MM.1S (cell line): ENCODE data around the gene OR52K1.

Experiments used
- DNase-seq: peaks from one replicate; pipeline ENCODE4 v3.0.0-alpha.2; 2015
- H2AFZ ChIP-seq: fragments of 300-600 bp; sonication (generic); 2 replicates; pipeline ENCODE4 v1.6.0; 2016; ENCODE audit warnings: antibody characterized with exemption, low read length
- H3F3A ChIP-seq: fragments of 300-600 bp; sonication (generic); 2 replicates; pipeline ENCODE4 v1.6.1; 2016; ENCODE audit warnings: mild to moderate bottlenecking, antibody characterized with exemption, low read length, moderate library complexity, mixed read lengths; ENCODE audit not compliant: insufficient read depth
- H3K27ac ChIP-seq: fragments of 300-600 bp; sonication (generic); 2 replicates; pipeline ENCODE4 v1.5.1; 2016; ENCODE audit warnings: mild to moderate bottlenecking, low read length
- H3K27me3 ChIP-seq: fragments of 300-600 bp; sonication (generic); replicated peaks from 2 replicates; pipeline ENCODE4 v1.6.0; 2016; ENCODE audit warnings: low read length; ENCODE audit not compliant: insufficient read depth
- H3K36me3 ChIP-seq: fragments of 300-600 bp; sonication (generic); replicated peaks from 2 replicates; pipeline ENCODE4 v1.6.1; 2016; ENCODE audit warnings: mild to moderate bottlenecking, low read length, mixed read lengths; ENCODE audit not compliant: insufficient read depth
- H3K4me1 ChIP-seq: fragments of 300-600 bp; sonication (generic); 2 replicates; pipeline ENCODE4 v1.6.1; 2016; ENCODE audit warnings: low read length, mixed read lengths
- H3K4me2 ChIP-seq: fragments of 300-600 bp; sonication (generic); 2 replicates; pipeline ENCODE4 v1.6.0; 2016; ENCODE audit warnings: low read depth, low read length
- H3K4me3 ChIP-seq: fragments of 300-600 bp; sonication (generic); 2 replicates; pipeline ENCODE4 v1.5.1; 2016; ENCODE audit warnings: low read length, mixed read lengths
- H3K79me2 ChIP-seq: fragments of 300-600 bp; sonication (generic); 2 replicates; pipeline ENCODE4 v1.6.1; 2016; ENCODE audit warnings: mixed run types, low read length, mixed read lengths
- H3K9ac ChIP-seq: fragments of 300-600 bp; sonication (generic); 2 replicates; pipeline ENCODE4 v1.6.1; 2016; ENCODE audit warnings: low read length, mixed read lengths
- H3K9me2 ChIP-seq: fragments of 300-600 bp; sonication (generic); replicated peaks from 2 replicates; pipeline ENCODE4 v1.6.1; 2016; ENCODE audit warnings: mild to moderate bottlenecking, low read length, mixed read lengths; ENCODE audit not compliant: insufficient read depth
- H3K9me3 ChIP-seq: fragments of 300-600 bp; sonication (generic); replicated peaks from 2 replicates; pipeline ENCODE4 v1.6.1; 2016; ENCODE audit warnings: mild to moderate bottlenecking, low read length, mixed read lengths; ENCODE audit not compliant: insufficient read depth
- H4K20me1 ChIP-seq: fragments of 300-600 bp; sonication (generic); 2 replicates; pipeline ENCODE4 v1.6.1; 2016; ENCODE audit warnings: mild to moderate bottlenecking, low read length, moderate library complexity, mixed read lengths; ENCODE audit not compliant: insufficient read depth
- EZH2 ChIP-seq: fragments of 300-600 bp; sonication (generic); optimal IDR thresholded peaks from 2 replicates; pipeline ENCODE3; 2017; ENCODE audit warnings: low read depth, mild to moderate bottlenecking, antibody characterized with exemption, low read length, mixed read lengths
- EZH2phosphoT487 ChIP-seq: fragments of 300-600 bp; sonication (generic); IDR thresholded peaks from 2 replicates; pipeline ENCODE4 v1.6.1; 2018; ENCODE audit warnings: antibody characterized with exemption, low read length
- TF ChIP-seq, protein P1 (sequence below): fragments of 300-600 bp; sonication (generic); IDR thresholded peaks from 2 replicates; pipeline ENCODE4 v1.5.1; 2016; ENCODE audit warnings: antibody characterized with exemption, low read length, mixed read lengths

OR52K1 gene

DNA sequence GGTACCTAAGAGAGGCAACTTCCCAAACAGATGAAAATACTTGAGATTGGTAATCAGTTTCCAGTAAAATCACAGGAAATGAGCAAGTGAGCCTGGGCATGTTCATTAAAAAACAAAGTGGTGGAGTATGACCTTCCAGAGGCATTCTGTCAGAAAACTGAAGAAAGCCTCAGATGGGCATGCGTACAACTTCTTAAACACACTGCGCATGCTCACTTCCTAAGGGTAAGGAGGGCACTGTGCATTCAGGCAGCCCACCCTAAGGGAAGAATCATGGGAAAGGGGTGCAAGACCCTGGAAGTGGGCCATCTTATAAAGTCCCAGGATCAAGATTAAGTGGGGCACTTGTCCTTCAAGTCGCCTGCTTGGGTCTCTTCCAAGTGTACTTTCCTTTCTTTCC is 29.3 kb upstream of the OR52K1 start:
- Histone ChIP-seq H3K9ac (no peak overlapping the region), H3K79me2 (no peaks in the 10 kb centered on the region), H3K4me2 (no peak overlapping the region), H3F3A (no peaks in the 10 kb centered on the region), H3K9me2 (no peaks in the 10 kb centered on the region), H3K27ac (no peak overlapping the region), H4K20me1 (no peaks in the 10 kb centered on the region), H3K36me3 (no peaks in the 10 kb centered on the region), H3K4me1 (no peaks in the 10 kb centered on the region), H3K4me3 (no peak overlapping the region), H3K9me3 (no peaks in the 10 kb centered on the region), H3K27me3 (no peaks in the 10 kb centered on the region), H2AFZ (no peak overlapping the region)
- DNase-seq, result no peak
- TF ChIP-seq, protein P1, sequence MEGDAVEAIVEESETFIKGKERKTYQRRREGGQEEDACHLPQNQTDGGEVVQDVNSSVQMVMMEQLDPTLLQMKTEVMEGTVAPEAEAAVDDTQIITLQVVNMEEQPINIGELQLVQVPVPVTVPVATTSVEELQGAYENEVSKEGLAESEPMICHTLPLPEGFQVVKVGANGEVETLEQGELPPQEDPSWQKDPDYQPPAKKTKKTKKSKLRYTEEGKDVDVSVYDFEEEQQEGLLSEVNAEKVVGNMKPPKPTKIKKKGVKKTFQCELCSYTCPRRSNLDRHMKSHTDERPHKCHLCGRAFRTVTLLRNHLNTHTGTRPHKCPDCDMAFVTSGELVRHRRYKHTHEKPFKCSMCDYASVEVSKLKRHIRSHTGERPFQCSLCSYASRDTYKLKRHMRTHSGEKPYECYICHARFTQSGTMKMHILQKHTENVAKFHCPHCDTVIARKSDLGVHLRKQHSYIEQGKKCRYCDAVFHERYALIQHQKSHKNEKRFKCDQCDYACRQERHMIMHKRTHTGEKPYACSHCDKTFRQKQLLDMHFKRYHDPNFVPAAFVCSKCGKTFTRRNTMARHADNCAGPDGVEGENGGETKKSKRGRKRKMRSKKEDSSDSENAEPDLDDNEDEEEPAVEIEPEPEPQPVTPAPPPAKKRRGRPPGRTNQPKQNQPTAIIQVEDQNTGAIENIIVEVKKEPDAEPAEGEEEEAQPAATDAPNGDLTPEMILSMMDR, result no peak
- TF ChIP-seq EZH2phosphoT487, result no peak

DNA sequence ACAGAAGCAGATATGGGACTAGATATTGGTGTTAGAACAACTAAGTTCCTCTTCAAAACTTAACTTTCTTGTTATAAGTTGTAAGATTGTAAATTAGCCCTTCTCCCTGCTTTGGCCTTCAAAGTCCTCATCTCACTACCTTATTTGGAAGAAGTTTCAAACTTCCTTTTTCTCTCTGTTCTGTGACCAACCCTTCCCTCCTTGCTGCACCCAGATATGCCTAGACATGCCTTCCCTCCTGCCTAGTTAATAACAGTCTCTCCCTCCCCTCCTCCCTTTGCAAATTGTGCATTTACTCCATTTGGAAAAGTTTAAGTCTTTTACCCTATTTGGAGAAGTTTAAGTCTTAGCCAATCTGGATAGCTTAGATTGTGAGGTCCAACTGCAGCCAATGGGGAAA is 28.4 kb upstream of the OR52K1 start:
- Histone ChIP-seq H3K36me3 (no peaks in the 10 kb centered on the region), H4K20me1 (no peaks in the 10 kb centered on the region), H3K79me2 (no peaks in the 10 kb centered on the region), H3K9me3 (no peaks in the 10 kb centered on the region), H3K4me3 (no peak overlapping the region), H3K27me3 (no peaks in the 10 kb centered on the region), H3K9me2 (no peaks in the 10 kb centered on the region), H3K9ac (no peak overlapping the region), H3K27ac (no peak overlapping the region), H3K4me2 (no peak overlapping the region), H3K4me1 (no peaks in the 10 kb centered on the region), H3F3A (no peaks in the 10 kb centered on the region), H2AFZ (no peak overlapping the region)
- TF ChIP-seq EZH2, result no peak
- no peak for TF ChIP-seq EZH2phosphoT487
- TF ChIP-seq, protein P1, result no peak
- DNase-seq, result no peak

DNA sequence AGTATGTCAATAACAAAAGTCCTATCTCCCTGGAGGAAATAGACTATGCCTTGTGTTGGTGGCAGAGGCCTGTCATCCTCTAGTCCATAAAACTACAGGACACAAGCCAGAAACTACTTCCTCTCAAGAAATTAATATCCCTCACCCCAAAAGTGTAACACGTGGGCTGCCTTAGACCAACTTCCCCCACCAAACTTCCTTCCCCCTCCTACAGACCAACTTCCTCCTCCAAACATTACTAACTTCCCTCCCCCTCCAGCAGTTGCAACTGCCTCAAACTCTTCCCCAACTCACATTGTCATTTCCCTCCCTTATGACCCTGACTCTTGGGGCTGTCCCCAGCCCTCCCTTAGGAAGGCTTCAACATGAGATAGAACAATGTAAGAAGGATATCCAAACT is 27.0 kb upstream of the OR52K1 start:
- Histone ChIP-seq H3K9me3 (no peaks in the 10 kb centered on the region), H3K79me2 (no peaks in the 10 kb centered on the region), H3K9ac (no peak overlapping the region), H2AFZ (no peak overlapping the region), H3K36me3 (no peaks in the 10 kb centered on the region), H3K27me3 (no peaks in the 10 kb centered on the region), H3F3A (no peaks in the 10 kb centered on the region), H3K4me3 (no peak overlapping the region), H3K4me1 (no peaks in the 10 kb centered on the region), H4K20me1 (no peaks in the 10 kb centered on the region), H3K4me2 (no peak overlapping the region), H3K9me2 (no peaks in the 10 kb centered on the region), H3K27ac (no peak overlapping the region)
- no peak for DNase-seq
- TF ChIP-seq EZH2phosphoT487 (no peak), EZH2 (no peak)
- TF ChIP-seq, protein P1, result no peak

DNA sequence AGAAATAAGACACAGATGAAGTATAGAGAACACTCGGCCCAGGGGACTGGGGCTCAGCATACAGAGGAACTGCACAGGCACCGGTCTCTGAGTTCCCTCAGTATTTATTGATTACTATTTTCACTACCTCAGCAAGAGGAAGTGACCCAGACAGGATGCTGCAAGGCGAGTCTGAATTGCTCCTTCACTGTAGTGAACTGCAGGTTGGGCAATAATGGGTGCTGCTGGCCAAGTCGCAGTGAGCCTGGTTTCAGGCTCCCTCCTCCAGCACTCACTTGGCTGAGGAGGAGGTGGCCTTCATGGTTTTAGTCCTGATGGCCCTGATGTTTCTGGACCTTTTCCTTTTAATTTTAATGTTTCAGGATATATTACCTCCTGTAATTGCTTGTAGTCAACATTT is 22.9 kb upstream of the OR52K1 start:
- Histone ChIP-seq H3K4me3 (no peak overlapping the region), H3K79me2 (no peaks in the 10 kb centered on the region), H3K36me3 (no peaks in the 10 kb centered on the region), H3K27ac (no peak overlapping the region), H3K4me1 (no peaks in the 10 kb centered on the region), H3F3A (no peaks in the 10 kb centered on the region), H3K27me3 (no peaks in the 10 kb centered on the region), H3K4me2 (no peak overlapping the region), H4K20me1 (no peaks in the 10 kb centered on the region), H3K9me2 (no peaks in the 10 kb centered on the region), H3K9me3 (no peaks in the 10 kb centered on the region), H2AFZ (no peak overlapping the region), H3K9ac (no peak overlapping the region)
- DNase-seq, result no peak
- no peak for TF ChIP-seq EZH2phosphoT487
- TF ChIP-seq EZH2, result no peak
- TF ChIP-seq, protein P1, result no peak
